Neural cell (in vitro differentiated cells): ENCODE measurements around the gene MAST4. TPM values are rescaled to one million over a fixed set of nuclear protein-coding genes. Genes with fewer than 3 reads are reported as not detected.

Experiments used
- H2AFZ ChIP-seq: fragments of 200-600, 300-800 bp; sonication (generic), shearing (Covaris generic); 2 replicates; pipeline ENCODE4 v1.6.0; 2014; ENCODE audit warnings: low read depth, mild to moderate bottlenecking, antibody characterized with exemption, low read length, moderate library complexity
- H3F3A ChIP-seq: fragments of 200-600 bp; shearing (Covaris generic); 2 replicates; pipeline ENCODE4 v1.6.1; 2016; ENCODE audit warnings: mild to moderate bottlenecking, moderate library complexity, mixed read lengths, antibody characterized with exemption, low read length; ENCODE audit not compliant: insufficient read depth, poor library complexity, severe bottlenecking
- H3K27ac ChIP-seq: fragments of 200-600, 300-800 bp; sonication (generic), shearing (Covaris generic); 2 replicates; pipeline ENCODE4 v1.5.1; 2014; ENCODE audit warnings: mild to moderate bottlenecking, low read length, moderate library complexity
- H3K27me3 ChIP-seq: fragments of 300-800, 200-600 bp; sonication (generic), shearing (Covaris generic); 2 replicates; pipeline ENCODE4 v1.6.0; 2014; ENCODE audit warnings: mild to moderate bottlenecking, low read depth, low read length, moderate library complexity; ENCODE audit not compliant: insufficient read depth
- H3K36me3 ChIP-seq: fragments of 300-800, 200-600 bp; sonication (generic), shearing (Covaris generic); 2 replicates; pipeline ENCODE4 v1.5.1; 2014; ENCODE audit warnings: mild to moderate bottlenecking, antibody characterized with exemption, low read length, moderate library complexity; ENCODE audit not compliant: insufficient read depth
- H3K4me2 ChIP-seq: fragments of 300-800, 200-600 bp; sonication (generic), shearing (Covaris generic); 2 replicates; pipeline ENCODE4 v1.6.0; 2014; ENCODE audit warnings: mild to moderate bottlenecking, low read length
- H3K4me3 ChIP-seq: fragments of 300-800, 200-600 bp; sonication (generic), shearing (Covaris generic); 2 replicates; pipeline ENCODE4 v1.5.1; 2014; ENCODE audit warnings: mild to moderate bottlenecking, low read length, moderate library complexity
- H3K79me2 ChIP-seq: fragments of 200-600 bp; shearing (Covaris generic); replicated peaks from 2 replicates; pipeline ENCODE4 v1.6.0; 2014; ENCODE audit warnings: mild to moderate bottlenecking, low read length, moderate library complexity; ENCODE audit not compliant: insufficient read depth
- H3K9ac ChIP-seq: fragments of 300-800, 200-600 bp; sonication (generic), shearing (Covaris generic); 2 replicates; pipeline ENCODE4 v1.6.1; 2016; ENCODE audit warnings: mild to moderate bottlenecking, low read length, mixed read lengths
- H3K9me2 ChIP-seq: fragments of 200-600 bp; shearing (Covaris generic); 2 replicates; pipeline ENCODE4 v1.6.1; 2016; ENCODE audit warnings: mild to moderate bottlenecking, low read length, mixed read lengths; ENCODE audit not compliant: insufficient read depth
- H3K9me3 ChIP-seq: fragments of 200-600, 300-800 bp; sonication (generic), shearing (Covaris generic); 2 replicates; pipeline ENCODE4 v1.6.1; 2016; ENCODE audit warnings: mild to moderate bottlenecking, mixed run types, low read length, moderate library complexity, mixed read lengths
- H4K20me1 ChIP-seq: fragments of 200-600 bp; shearing (Covaris generic); 2 replicates; pipeline ENCODE4 v1.6.1; 2016; ENCODE audit warnings: mild to moderate bottlenecking, mixed run types; ENCODE audit not compliant: insufficient read depth
- EP300 ChIP-seq: fragments of 450-650 bp; conservative IDR thresholded peaks from 2 replicates; pipeline ENCODE4 v1.6.1; 2014; ENCODE audit warnings: antibody characterized with exemption, mild to moderate bottlenecking, moderate library complexity; ENCODE audit not compliant: poor library complexity, severe bottlenecking
- EZH2 ChIP-seq: fragments of 200-600, 300-800 bp; shearing (Covaris generic), sonication (generic); IDR thresholded peaks from 2 replicates; pipeline ENCODE4 v1.6.1; 2014; ENCODE audit warnings: antibody characterized with exemption, low read length, borderline replicate concordance, mild to moderate bottlenecking; ENCODE audit not compliant: insufficient read depth, poor library complexity, severe bottlenecking
- MXI1 ChIP-seq: fragments of 450-650 bp; conservative IDR thresholded peaks from 2 replicates; pipeline ENCODE4 v1.6.1; 2014; ENCODE audit warnings: antibody characterized with exemption, mild to moderate bottlenecking; ENCODE audit not compliant: poor library complexity, severe bottlenecking
- POLR2AphosphoS5 ChIP-seq: IDR thresholded peaks from 2 replicates; pipeline ENCODE4 v1.6.1; 2012
- RAD21 ChIP-seq: fragments of 450-650 bp; conservative IDR thresholded peaks from 2 replicates; pipeline ENCODE4 v1.6.1; 2014; ENCODE audit warnings: antibody characterized with exemption, mild to moderate bottlenecking, moderate library complexity
- SMC3 ChIP-seq: fragments of 450-650 bp; conservative IDR thresholded peaks from 2 replicates; pipeline ENCODE4 v1.6.1; 2014; ENCODE audit warnings: antibody characterized with exemption, mild to moderate bottlenecking, moderate library complexity; ENCODE audit not compliant: poor library complexity
- TAF1 ChIP-seq: IDR thresholded peaks from 2 replicates; pipeline ENCODE4 v1.6.1; 2012; ENCODE audit warnings: low read depth
- polyA plus RNA-seq: library from polyadenylated mRNA; depleted of rRNA; stranded (reverse); fragments of >200 nt; gene quantifications from 2 replicates; pipeline ENCODE4 v1.2.3, GENCODE V29; 2014
- TF ChIP-seq, protein P1 (sequence below): fragments of 450-650 bp; IDR thresholded peaks from 2 replicates; pipeline ENCODE4 v1.5.1; 2014; ENCODE audit warnings: antibody characterized with exemption, mild to moderate bottlenecking, moderate library complexity; ENCODE audit not compliant: poor library complexity, severe bottlenecking
- TF ChIP-seq, protein P2 (sequence below): IDR thresholded peaks from 2 replicates; pipeline ENCODE4 v1.6.1; 2012; ENCODE audit warnings: borderline replicate concordance

The MAST4 gene
- polyA plus RNA-seq, 1 donor from 2014 or later, result 2.3 TPM

DNA sequence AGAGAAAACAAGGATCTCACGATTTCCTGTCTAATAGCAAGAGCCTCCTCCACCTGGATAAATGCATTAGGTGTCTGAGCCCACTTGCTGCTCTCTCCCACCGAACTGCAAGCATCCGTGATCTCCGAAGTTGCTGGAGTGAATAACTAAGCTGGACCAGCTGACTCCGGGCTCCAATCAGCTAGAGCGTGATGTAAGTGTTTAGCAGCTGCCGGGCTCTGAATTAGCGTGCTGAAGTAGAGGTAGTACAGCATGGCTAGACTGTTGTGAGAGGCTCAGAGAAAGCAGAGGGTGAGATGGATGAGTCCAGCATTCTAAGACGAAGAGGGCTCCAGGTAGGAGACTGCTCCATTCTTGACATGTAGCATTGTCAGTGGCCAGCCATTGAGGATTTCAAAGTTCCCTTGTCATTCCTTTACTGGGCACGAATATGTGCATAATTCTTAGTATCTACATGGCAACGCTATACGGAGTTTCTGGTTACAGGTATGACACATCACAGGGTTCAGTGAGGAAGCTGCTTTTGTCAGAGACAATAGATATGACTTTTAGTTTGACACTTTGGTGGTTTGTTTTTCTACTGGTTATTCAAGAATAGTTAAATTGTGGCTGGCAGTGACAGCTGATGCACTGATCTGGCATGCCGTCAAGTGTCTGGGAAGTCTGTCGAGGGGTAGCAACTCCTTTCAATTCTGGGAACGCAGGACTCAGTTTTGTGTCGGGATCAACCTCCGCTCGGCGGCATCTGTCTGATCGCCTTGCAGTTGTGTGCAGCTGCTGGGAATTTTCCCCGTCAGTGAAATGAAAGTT lies 232.6 kb downstream of the MAST4 start:
- H3K4me2 ChIP-seq, result peak overlapping the region; percentile 59
- no peaks in the 10 kb centered on the region for H3K36me3 ChIP-seq
- no peak overlapping the region for H3K27ac ChIP-seq
- peak overlapping the region; percentile 28 for H3K9ac ChIP-seq
- H3K9me3 ChIP-seq, result no peaks in the 10 kb centered on the region
- peaks cover 21% of the 10 kb centered on the region for H3K27me3 ChIP-seq
- H2AFZ ChIP-seq, result no peak overlapping the region
- no peaks in the 10 kb centered on the region for H4K20me1 ChIP-seq
- H3K9me2 ChIP-seq, result no peaks in the 10 kb centered on the region
- no peaks in the 10 kb centered on the region for H3K79me2 ChIP-seq
- TF ChIP-seq MXI1 (peak; percentile 55), SMC3 (no peak), RAD21 (peak; percentile 39), EP300 (no peak), TAF1 (no peak), EZH2 (no peak), POLR2AphosphoS5 (peak; percentile 17)
- TF ChIP-seq, protein P1, sequence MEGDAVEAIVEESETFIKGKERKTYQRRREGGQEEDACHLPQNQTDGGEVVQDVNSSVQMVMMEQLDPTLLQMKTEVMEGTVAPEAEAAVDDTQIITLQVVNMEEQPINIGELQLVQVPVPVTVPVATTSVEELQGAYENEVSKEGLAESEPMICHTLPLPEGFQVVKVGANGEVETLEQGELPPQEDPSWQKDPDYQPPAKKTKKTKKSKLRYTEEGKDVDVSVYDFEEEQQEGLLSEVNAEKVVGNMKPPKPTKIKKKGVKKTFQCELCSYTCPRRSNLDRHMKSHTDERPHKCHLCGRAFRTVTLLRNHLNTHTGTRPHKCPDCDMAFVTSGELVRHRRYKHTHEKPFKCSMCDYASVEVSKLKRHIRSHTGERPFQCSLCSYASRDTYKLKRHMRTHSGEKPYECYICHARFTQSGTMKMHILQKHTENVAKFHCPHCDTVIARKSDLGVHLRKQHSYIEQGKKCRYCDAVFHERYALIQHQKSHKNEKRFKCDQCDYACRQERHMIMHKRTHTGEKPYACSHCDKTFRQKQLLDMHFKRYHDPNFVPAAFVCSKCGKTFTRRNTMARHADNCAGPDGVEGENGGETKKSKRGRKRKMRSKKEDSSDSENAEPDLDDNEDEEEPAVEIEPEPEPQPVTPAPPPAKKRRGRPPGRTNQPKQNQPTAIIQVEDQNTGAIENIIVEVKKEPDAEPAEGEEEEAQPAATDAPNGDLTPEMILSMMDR, result no peak
- TF ChIP-seq, protein P2, sequence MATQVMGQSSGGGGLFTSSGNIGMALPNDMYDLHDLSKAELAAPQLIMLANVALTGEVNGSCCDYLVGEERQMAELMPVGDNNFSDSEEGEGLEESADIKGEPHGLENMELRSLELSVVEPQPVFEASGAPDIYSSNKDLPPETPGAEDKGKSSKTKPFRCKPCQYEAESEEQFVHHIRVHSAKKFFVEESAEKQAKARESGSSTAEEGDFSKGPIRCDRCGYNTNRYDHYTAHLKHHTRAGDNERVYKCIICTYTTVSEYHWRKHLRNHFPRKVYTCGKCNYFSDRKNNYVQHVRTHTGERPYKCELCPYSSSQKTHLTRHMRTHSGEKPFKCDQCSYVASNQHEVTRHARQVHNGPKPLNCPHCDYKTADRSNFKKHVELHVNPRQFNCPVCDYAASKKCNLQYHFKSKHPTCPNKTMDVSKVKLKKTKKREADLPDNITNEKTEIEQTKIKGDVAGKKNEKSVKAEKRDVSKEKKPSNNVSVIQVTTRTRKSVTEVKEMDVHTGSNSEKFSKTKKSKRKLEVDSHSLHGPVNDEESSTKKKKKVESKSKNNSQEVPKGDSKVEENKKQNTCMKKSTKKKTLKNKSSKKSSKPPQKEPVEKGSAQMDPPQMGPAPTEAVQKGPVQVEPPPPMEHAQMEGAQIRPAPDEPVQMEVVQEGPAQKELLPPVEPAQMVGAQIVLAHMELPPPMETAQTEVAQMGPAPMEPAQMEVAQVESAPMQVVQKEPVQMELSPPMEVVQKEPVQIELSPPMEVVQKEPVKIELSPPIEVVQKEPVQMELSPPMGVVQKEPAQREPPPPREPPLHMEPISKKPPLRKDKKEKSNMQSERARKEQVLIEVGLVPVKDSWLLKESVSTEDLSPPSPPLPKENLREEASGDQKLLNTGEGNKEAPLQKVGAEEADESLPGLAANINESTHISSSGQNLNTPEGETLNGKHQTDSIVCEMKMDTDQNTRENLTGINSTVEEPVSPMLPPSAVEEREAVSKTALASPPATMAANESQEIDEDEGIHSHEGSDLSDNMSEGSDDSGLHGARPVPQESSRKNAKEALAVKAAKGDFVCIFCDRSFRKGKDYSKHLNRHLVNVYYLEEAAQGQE, result no peak
- peak overlapping the region; percentile 61 for H3K4me3 ChIP-seq
- H3F3A ChIP-seq, result no peaks in the 10 kb centered on the region

DNA sequence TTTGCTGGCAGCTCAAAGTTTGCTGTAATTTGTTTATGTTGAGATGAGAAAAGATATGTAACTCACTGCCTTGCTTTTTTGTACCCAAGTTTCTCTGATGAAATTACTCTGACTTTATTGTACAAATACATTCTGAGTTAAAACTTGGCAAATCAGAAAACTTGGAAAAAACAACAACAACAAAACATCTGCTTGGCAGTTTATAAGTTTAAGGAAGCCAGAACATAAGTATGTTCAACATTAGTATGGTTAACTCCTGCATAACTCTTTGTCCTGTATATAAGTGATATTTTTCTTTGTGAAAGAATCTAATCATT lies 233.1 kb downstream of the MAST4 start:
- TF ChIP-seq, protein P1, result no peak
- TF ChIP-seq EP300, result no peak
- TF ChIP-seq TAF1, result no peak
- no peak for TF ChIP-seq POLR2AphosphoS5
- TF ChIP-seq RAD21, result no peak
- TF ChIP-seq SMC3, result no peak
- TF ChIP-seq, protein P2, result no peak
- TF ChIP-seq MXI1, result no peak
- no peak for TF ChIP-seq EZH2
- H2AFZ ChIP-seq, result no peak overlapping the region
- no peaks in the 10 kb centered on the region for H3K9me3 ChIP-seq
- H3K27ac ChIP-seq, result no peak overlapping the region
- H3K9me2 ChIP-seq, result no peaks in the 10 kb centered on the region
- peak overlapping the region; percentile 59 for H3K4me2 ChIP-seq
- peak overlapping the region; percentile 28 for H3K9ac ChIP-seq
- H3F3A ChIP-seq, result no peaks in the 10 kb centered on the region
- peaks cover 21% of the 10 kb centered on the region for H3K27me3 ChIP-seq
- peak overlapping the region; percentile 61 for H3K4me3 ChIP-seq
- H4K20me1 ChIP-seq, result no peaks in the 10 kb centered on the region
- H3K36me3 ChIP-seq, result no peaks in the 10 kb centered on the region
- no peaks in the 10 kb centered on the region for H3K79me2 ChIP-seq
